ENCODE data around the gene TNFRSF19.
"Not testable (repeated sequence)": the region's sequence is repeated elsewhere in the genome, so short reads cannot be mapped to it uniquely, and the experiment has no call there.

The TNFRSF19 gene

DNA sequence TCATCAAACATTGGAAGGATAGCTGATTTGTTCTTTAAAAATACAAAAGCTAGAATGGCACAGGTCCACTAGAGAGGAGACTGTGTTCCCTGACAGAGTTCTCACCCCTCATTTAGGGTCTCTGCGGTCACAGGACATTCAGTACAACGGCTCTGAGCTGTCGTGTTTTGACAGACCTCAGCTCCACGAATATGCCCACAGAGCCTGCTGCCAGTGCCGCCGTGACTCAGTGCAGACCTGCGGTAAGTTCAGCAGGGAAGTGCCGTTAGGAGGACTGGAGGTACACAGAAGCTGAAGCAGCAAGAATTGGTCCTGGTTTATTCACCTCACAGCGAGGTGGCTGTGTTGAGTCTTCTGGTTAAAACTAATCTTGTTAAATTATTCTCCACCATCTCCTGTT lies 90.0 kb downstream of the TNFRSF19 start:
- no peak for FAIRE-seq

GRCh38 chr13:23666582-23666981 lies 96.4 kb downstream of the TNFRSF19 start:
- no peak for FAIRE-seq

DNA sequence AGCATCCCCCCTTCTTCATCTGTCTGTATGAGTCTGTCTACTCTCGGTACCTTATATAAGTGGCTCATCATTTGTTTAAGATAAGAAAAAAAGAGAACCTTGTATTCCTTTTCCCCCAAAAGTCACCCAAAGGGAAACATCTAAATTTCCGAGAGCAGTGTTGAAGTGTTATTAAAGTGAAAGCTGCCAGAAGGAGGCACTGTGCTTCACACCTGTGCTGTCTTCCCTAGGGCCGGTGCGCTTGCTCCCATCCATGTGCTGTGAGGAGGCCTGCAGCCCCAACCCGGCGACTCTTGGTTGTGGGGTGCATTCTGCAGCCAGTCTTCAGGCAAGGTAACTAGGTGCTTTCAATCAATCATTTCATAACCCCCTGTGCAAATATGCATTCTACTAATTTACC lies 97.5 kb downstream of the TNFRSF19 start:
- FAIRE-seq, result no peak

GRCh38 chr13:23668562-23668961 lies 98.3 kb downstream of the TNFRSF19 start:
- no peak for FAIRE-seq

GRCh38 chr13:23670793-23671192 lies 100.6 kb downstream of the TNFRSF19 start:
- no peak for FAIRE-seq

GRCh38 chr13:23671377-23671776 lies 101.2 kb downstream of the TNFRSF19 start:
- FAIRE-seq, result no peak

DNA sequence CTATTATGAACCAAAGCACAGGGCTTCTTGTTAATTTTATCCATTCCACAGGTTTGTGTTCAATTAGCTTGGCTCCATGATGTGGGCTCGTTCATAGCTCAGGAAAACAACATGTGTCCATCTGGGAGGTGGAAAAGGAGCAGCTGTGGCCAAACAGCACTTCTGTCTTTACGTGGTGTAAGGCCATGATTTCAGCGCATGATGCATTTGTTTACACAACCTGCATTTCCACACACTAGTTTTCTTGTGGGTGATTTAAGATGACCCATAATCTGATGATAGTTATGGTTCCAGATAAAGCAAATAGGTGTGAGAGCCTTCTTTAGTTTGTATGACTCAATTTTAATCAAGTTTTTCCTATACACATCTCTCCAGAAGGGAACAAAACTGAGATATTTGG lies 101.7 kb downstream of the TNFRSF19 start:
- FAIRE-seq, result no peak

GRCh38 chr13:23672616-23673015 lies 102.4 kb downstream of the TNFRSF19 start:
- no peak for FAIRE-seq

DNA sequence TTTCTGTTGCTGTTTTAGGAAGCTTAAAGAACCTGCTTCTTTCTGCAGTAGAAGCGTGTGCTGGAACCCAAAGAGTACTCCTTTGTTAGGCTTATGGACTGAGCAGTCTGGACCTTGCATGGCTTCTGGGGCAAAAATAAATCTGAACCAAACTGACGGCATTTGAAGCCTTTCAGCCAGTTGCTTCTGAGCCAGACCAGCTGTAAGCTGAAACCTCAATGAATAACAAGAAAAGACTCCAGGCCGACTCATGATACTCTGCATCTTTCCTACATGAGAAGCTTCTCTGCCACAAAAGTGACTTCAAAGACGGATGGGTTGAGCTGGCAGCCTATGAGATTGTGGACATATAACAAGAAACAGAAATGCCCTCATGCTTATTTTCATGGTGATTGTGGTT lies 103.1 kb downstream of the TNFRSF19 start:
- no peak for FAIRE-seq

- no peak for FAIRE-seq
Measured at GRCh38 chr13:23673867-23674605, 103.8 kb downstream of the TNFRSF19 start.

DNA sequence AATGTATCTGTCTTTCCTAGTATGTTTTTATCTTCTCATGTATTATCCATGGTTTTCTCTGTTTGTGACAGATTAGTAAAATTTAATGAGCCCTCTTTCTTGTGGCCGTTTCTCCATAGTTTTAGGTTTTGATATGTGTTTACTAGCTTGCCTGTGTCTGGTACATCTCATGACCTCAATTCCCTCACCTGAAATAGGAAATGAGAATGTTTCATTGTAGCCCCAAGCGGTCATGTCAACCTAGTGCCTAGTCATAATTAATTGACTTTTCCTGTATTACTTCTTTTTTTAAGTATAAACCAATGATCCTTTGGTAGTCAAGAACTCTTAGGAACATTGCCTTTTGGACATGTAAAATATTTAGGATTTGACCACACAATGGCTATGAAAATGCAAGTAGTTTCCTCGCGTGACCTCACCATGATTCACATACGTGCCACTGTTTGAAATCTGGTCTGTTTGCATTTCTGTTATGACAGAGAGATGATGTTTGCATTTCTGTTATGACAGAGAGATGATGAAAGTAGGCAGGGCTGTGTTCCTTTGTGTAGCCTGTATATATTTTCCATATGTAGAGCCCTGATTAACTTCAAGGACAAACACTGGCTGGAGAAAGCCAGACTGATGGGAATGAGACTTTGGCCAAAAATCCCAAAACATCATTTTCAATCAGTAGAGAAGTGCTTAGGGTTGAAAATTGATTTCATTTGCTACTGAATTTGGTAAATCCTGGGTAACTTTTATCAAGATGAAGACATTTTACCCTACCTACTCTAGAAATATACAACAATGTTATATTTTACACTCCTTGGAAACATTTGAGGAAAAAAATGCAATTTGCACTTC lies 104.8 kb downstream of the TNFRSF19 start:
- FAIRE-seq, result no peak

- FAIRE-seq, result not testable (repeated sequence)
Measured at GRCh38 chr13:23677679-23678288, 107.6 kb downstream of the TNFRSF19 start.

GRCh38 chr13:23678795-23679194 lies 108.6 kb downstream of the TNFRSF19 start:
- no peak for FAIRE-seq

GRCh38 chr13:23679220-23679619 lies 109.0 kb downstream of the TNFRSF19 start:
- FAIRE-seq, result no peak

- FAIRE-seq, result no peak
Measured at GRCh38 chr13:23680845-23681669, 110.8 kb downstream of the TNFRSF19 start.

GRCh38 chr13:23683084-23683483 lies 112.9 kb downstream of the TNFRSF19 start:
- no peak for FAIRE-seq

GRCh38 chr13:23684647-23685046 lies 114.4 kb downstream of the TNFRSF19 start:
- no peak for FAIRE-seq

- FAIRE-seq, result peak; percentile 3
Measured at GRCh38 chr13:23685416-23685815, 115.2 kb downstream of the TNFRSF19 start.

- no peak for FAIRE-seq
Measured at GRCh38 chr13:23686948-23687347, 116.7 kb downstream of the TNFRSF19 start.

DNA sequence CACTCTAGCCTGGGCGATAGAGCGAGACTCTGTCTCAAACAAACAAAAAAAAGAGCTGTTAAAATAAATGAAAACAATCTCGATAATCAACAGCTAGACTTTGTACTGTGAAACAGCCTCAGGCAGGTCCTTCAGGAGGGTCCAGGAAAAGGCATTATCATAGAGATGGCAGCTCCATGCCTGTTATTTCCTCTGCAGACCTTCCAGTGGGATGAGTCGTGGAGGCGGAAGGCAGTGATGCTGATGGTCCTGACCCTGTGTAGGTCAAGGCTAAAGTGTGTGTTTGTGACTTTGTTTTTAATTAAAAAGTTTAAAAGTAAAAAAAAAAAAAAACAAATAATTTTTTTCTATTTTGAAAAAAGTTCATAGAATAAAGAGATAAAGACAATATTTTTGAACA lies 117.4 kb downstream of the TNFRSF19 start:
- no peak for FAIRE-seq

DNA sequence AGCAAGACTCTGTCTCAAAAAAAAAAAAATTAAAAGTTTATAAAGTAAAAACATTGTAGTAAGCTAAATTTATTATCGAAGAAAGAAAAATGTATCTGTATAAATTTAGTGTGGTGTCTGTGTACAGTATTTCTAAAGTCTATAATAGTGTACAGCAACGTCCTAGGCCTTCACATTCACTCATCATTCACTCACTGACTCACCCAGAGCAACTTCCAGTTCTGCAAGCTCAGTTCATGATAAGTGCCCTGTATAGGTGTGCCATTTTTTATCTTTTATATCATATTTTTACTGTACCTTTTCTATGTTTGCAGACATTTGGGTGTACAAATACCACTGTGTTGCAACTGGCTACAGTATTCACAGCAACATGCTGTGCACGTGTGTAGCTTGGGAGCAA lies 118.1 kb downstream of the TNFRSF19 start:
- FAIRE-seq, result no peak

- FAIRE-seq, result no peak
Measured at GRCh38 chr13:23690668-23691067, 120.5 kb downstream of the TNFRSF19 start.

- no peak for FAIRE-seq
Measured at GRCh38 chr13:23692816-23693215, 122.6 kb downstream of the TNFRSF19 start.

All from A204.1 (cell line).